Upper lobe of right lung (tissue), 1 donor: ENCODE results near the gene KRCC1. TPM values are rescaled to one million over a fixed set of nuclear protein-coding genes. Genes with fewer than 3 reads are reported as not detected.

Source experiments
- ATAC-seq: fragments of 200-7000 bp; cut with Tn5 transposase; one replicate; pipeline ENCODE4 v1.9.1; 2020; ENCODE audit warnings: mild to moderate bottlenecking, moderate library complexity
- DNase-seq: peaks from one replicate; pipeline ENCODE4 v3.0.0-alpha.2; 2020
- H3K27ac ChIP-seq: fragments of 200-600 bp; one replicate; pipeline ENCODE4 v1.8.0; 2022
- H3K27me3 ChIP-seq: fragments of 200-600 bp; one replicate; pipeline ENCODE4 v1.8.0; 2022; ENCODE audit warnings: mild to moderate bottlenecking
- H3K36me3 ChIP-seq: fragments of 200-600 bp; one replicate; pipeline ENCODE4 v1.8.0; 2022
- H3K4me1 ChIP-seq: fragments of 200-600 bp; one replicate; pipeline ENCODE4 v1.8.0; 2022
- H3K4me3 ChIP-seq: fragments of 200-600 bp; one replicate; pipeline ENCODE4 v1.8.0; 2022; ENCODE audit warnings: mild to moderate bottlenecking
- H3K9me3 ChIP-seq: fragments of 200-600 bp; one replicate; pipeline ENCODE4 v1.8.0; 2022
- intact Hi-C: fragments of 100-400 bp; cut with DNase I; formaldehyde crosslinking; loops from one replicate; pipeline ENCODE4 v1.11.0; 2022
- total RNA-seq: library from RNA; stranded (reverse); fragmentation: NEBNext Ultra II Directional; extraction: Animal tissue kit (Norgen Biotek cat#: 25700); gene quantifications from one replicate; pipeline ENCODE4 v1.2.1, GENCODE V29; 2021
- TF ChIP-seq, protein P1 (sequence below): fragments of 200-600 bp; IDR thresholded peaks from one replicate; pipeline ENCODE4 v1.8.0; 2022; ENCODE audit warnings: antibody characterized with exemption
- donor health status: DM: no; HTN: yes; CAD: no; lungs with severe emphysema.

Gene KRCC1
- total RNA-seq, 1 donor from 2014 or later: 18.9 TPM

- no peak for ATAC-seq
Measured at GRCh38 chr2:88088999-88089398, 33.4 kb upstream of the KRCC1 start.

DNA sequence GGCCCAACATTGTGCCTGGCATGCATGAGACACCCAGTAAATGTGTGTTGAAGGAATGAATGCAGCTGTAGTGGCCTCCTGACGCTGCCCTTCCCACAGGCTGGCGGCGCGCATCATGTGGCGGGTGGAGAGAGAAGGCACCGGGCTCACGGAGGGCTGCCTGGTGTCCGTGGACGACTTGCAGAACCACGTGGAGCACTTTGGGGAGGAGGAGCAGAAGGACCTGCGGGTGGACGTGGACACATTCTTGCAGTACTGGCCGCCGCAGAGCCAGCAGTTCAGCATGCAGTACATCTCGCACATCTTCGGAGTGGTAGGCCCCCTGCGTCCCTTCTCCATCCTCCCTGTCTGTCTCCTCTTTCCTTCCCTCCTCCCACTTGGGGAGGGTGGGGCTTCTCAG, 32.2 kb upstream of the KRCC1 start:
- Histone ChIP-seq H3K36me3 (no peaks in the 10 kb centered on the region), H3K9me3 (no peaks in the 10 kb centered on the region), H3K27ac (no peak overlapping the region), H3K27me3 (no peaks in the 10 kb centered on the region), H3K4me3 (no peak overlapping the region), H3K4me1 (no peaks in the 10 kb centered on the region)
- ATAC-seq (no peak), DNase-seq (no peak)
- intact Hi-C loops: no loop called here
- TF ChIP-seq, protein P1, sequence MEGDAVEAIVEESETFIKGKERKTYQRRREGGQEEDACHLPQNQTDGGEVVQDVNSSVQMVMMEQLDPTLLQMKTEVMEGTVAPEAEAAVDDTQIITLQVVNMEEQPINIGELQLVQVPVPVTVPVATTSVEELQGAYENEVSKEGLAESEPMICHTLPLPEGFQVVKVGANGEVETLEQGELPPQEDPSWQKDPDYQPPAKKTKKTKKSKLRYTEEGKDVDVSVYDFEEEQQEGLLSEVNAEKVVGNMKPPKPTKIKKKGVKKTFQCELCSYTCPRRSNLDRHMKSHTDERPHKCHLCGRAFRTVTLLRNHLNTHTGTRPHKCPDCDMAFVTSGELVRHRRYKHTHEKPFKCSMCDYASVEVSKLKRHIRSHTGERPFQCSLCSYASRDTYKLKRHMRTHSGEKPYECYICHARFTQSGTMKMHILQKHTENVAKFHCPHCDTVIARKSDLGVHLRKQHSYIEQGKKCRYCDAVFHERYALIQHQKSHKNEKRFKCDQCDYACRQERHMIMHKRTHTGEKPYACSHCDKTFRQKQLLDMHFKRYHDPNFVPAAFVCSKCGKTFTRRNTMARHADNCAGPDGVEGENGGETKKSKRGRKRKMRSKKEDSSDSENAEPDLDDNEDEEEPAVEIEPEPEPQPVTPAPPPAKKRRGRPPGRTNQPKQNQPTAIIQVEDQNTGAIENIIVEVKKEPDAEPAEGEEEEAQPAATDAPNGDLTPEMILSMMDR: no peak

More at GRCh38 chr2:88088999-88089398, 33.4 kb upstream of the KRCC1 start:
- H3K27me3 ChIP-seq: no peaks in the 10 kb centered on the region
- H3K27ac ChIP-seq: no peak overlapping the region
- H3K4me1 ChIP-seq: no peaks in the 10 kb centered on the region
- intact Hi-C loops: no loop called here
- H3K4me3 ChIP-seq: no peak overlapping the region
- H3K36me3 ChIP-seq: no peaks in the 10 kb centered on the region
- no peaks in the 10 kb centered on the region for H3K9me3 ChIP-seq
- DNase-seq: no peak
- TF ChIP-seq, protein P1: no peak

DNA sequence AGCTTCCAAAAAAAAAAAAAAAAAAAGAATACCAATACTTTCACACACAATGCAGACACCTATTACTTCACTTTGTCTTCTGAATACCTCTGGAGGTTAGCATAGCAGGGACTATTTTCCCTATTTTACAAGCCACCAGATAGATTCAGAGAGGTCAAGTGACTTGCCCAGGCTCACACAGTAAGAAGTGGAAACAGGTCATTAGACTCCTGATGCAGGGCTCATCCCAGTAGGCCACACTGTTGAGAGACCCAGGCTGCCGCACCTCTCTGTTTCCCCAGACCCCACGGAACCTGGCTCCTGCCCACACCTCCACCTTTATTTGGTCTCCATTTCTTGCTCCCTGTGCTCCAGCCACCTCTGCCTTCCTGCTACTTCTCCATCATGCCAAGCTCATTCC, 31.5 kb upstream of the KRCC1 start:
- DNase-seq (no peak), ATAC-seq (no peak)
- H3K27ac ChIP-seq: no peak overlapping the region
- intact Hi-C loops: no loop called here
- H3K4me3 ChIP-seq: no peak overlapping the region
- no peaks in the 10 kb centered on the region for H3K27me3 ChIP-seq
- no peaks in the 10 kb centered on the region for H3K36me3 ChIP-seq
- H3K4me1 ChIP-seq: no peaks in the 10 kb centered on the region
- TF ChIP-seq, protein P1: no peak
- no peaks in the 10 kb centered on the region for H3K9me3 ChIP-seq

DNA sequence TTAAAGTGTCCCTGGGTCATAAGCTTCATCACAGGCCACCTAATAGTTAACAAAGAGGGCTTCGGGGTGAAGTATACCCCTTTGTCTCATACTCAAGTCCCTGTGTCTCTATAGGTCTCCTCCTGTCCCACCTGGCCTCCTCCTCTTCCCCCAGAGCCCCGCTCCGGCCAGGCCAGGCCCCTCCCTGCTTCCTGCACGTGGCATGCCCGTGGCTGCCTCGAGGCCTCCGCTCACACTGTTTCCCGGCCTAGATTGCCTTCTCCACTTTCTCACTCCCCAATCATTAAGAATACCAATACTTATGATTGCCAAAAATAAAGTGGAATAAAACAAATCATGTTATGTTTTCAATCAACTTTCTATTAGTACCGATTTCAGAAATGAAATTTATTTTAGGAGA, 30.8 kb upstream of the KRCC1 start:
- no peak overlapping the region for H3K27ac ChIP-seq

GRCh38 chr2:88085602-88086001, 30.0 kb upstream of the KRCC1 start:
- ATAC-seq (no peak), DNase-seq (no peak)
- Histone ChIP-seq H3K4me1 (no peaks in the 10 kb centered on the region), H3K4me3 (no peak overlapping the region), H3K27me3 (no peaks in the 10 kb centered on the region), H3K36me3 (no peaks in the 10 kb centered on the region), H3K27ac (no peak overlapping the region), H3K9me3 (no peaks in the 10 kb centered on the region)
- intact Hi-C loops: no loop called here
- TF ChIP-seq, protein P1: no peak

More for the DNA sequence above, 30.8 kb upstream of the KRCC1 start:
- no peak overlapping the region for H3K4me3 ChIP-seq
- DNase-seq (no peak), ATAC-seq (no peak)
- H3K9me3 ChIP-seq: no peaks in the 10 kb centered on the region
- TF ChIP-seq, protein P1: no peak
- no peaks in the 10 kb centered on the region for H3K27me3 ChIP-seq
- intact Hi-C loops: no loop called here
- no peaks in the 10 kb centered on the region for H3K4me1 ChIP-seq
- H3K36me3 ChIP-seq: no peaks in the 10 kb centered on the region

DNA sequence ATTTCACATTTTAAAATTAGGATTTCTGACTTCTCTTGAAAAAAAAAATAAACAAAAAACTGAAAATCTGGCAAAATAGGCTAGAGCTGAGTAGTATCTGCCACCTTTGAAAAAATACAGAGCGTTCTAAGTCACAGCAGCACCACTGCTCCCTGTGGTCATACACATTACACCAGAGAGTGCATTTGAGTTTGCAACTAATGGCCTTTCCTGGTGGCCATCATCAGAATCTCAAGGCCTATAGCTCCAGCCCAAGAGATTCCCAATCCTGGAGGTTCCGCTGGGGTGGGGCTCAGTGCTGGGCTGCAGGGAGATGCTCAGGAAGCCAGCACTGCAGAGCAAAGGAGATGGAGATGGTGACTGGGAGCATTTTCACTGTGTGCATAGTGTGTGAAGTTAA, 29.5 kb upstream of the KRCC1 start:
- TF ChIP-seq, protein P1: no peak
- Histone ChIP-seq H3K27me3 (no peaks in the 10 kb centered on the region), H3K27ac (no peak overlapping the region), H3K4me1 (no peaks in the 10 kb centered on the region), H3K36me3 (no peaks in the 10 kb centered on the region), H3K9me3 (no peaks in the 10 kb centered on the region), H3K4me3 (no peak overlapping the region)
- DNase-seq: no peak
- no peak for ATAC-seq
- intact Hi-C loops: no loop called here
